Measurements from ENCODE around the gene PLXNA2. TPM values are rescaled to one million over a fixed set of nuclear protein-coding genes. Genes with fewer than 3 reads are reported as not detected.
A peak's percentile ranks its signal among the peaks of the same experiment; 100 is the strongest.

PLXNA2 gene
- total and polyA plus RNA-seq, 2 donors (not counting 3 experiments of a cell fraction or from before 2014, with no cell fraction given): 42.6 to 229 TPM

DNA sequence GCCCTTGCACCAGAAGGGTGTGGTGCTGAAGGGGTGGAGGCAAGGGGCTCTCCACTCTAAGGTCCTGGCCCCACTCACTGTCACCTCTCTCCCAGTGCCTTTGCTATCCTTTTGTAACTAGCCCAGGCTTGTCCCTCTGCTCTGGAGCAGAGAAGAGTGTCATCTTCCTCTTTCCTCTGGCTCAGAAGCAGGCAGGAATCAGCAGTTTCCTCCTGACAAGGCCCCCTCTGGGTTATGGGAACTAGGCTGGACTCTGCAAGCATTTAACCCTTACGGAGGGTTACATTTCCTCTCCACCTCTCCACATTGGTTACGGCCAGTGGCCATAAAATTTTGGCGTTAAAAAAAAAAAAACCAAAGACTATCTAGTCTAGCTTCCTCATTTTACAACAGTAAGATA is 30.4 kb downstream of the PLXNA2 start:
- dilution Hi-C loops (cut with MboI; ENCODE audit: extremely low pct_ligation_motif_present, low sequenced_read_pairs): no loop called here
- peak overlapping the region; percentile 92 for H3K27ac ChIP-seq (ENCODE audit: insufficient read depth, low read depth, low read length)
- H3K9me1 ChIP-seq (replicated peaks; ENCODE audit: control insufficient read depth, extremely low read depth, insufficient read depth, low read length): no peaks in the 10 kb centered on the region
- H3K79me2 ChIP-seq (ENCODE audit: control insufficient read depth, insufficient read depth, low read length): peaks cover 96% of the 10 kb centered on the region
- H3K27me3 ChIP-seq (ENCODE audit: control insufficient read depth in 2 of 2, insufficient read depth in 2 of 2, low read length in 2 of 2): no peaks in the 10 kb centered on the region
- ChIA-PET POLR2A (interaction anchor here (1.1 kb wide), 1 partner anchor 19 kb away, joined by 3 read pairs; no protein-coding TSS in a partner anchor), CTCF (interaction anchor here (2.4 to 32.5 kb wide), 4 partner anchors 11 to 192 kb away, joined by 6 to 714 read pairs (median 12); partner anchors contain the start of gene PLXNA2)
- H2AFZ ChIP-seq (ENCODE audit: low read depth, low read length): no peak overlapping the region
- TF ChIP-seq JUN (IDR thresholded peaks at IDR 0.05; ENCODE audit: borderline replicate concordance, insufficient read depth, insufficient read length, low read depth): no peak
- TF ChIP-seq CTCF (IDR thresholded peaks at IDR 0.05; ENCODE audit: extremely low read depth in 1 of 2, insufficient read depth in 1 of 2, low read depth in 1 of 2, low read length in 2 of 2): no peak
- TF ChIP-seq FOS (IDR thresholded peaks at IDR 0.05; ENCODE audit: borderline replicate concordance, insufficient read depth, low read length): peak; percentile 60
- TF ChIP-seq EZH2 (IDR thresholded peaks at IDR 0.05; ENCODE audit: borderline replicate concordance, low read depth, low read length, severe bottlenecking): no peak
- TF ChIP-seq POLR2A (IDR thresholded peaks at IDR 0.05; ENCODE audit: low read depth, low read length): peak; percentile 56
- peak; percentile 55 for TF ChIP-seq GATA2 (IDR thresholded peaks at IDR 0.05; ENCODE audit: insufficient read depth, insufficient read length, low read depth, low read length)
- no peak for TF ChIP-seq POLR2AphosphoS5 (IDR thresholded peaks at IDR 0.05; ENCODE audit: insufficient read depth, low read depth, low read length)
- TF ChIP-seq MYC (IDR thresholded peaks at IDR 0.05; ENCODE audit: low read depth, low read length): no peak
- no peak for TF ChIP-seq MAX (IDR thresholded peaks at IDR 0.05; ENCODE audit: insufficient read depth, insufficient read length)
- peak; percentile 67 for FAIRE-seq
- no peaks in the 10 kb centered on the region for H4K20me1 ChIP-seq (replicated peaks; ENCODE audit: control insufficient read depth, extremely low read depth, insufficient read depth, low read length)
- H3K9me3 ChIP-seq (replicated peaks; ENCODE audit: control insufficient read depth, insufficient read depth, low read length): no peaks in the 10 kb centered on the region
- peak; percentile 65 for DNase-seq (ENCODE audit: low read depth, low spot score)
- BruUV-seq (replicated peaks): no TSS peak
- H3K4me2 ChIP-seq (ENCODE audit: insufficient read depth, low read length): peak overlapping the region; percentile 25
- peaks cover 90% of the 10 kb centered on the region for H3K4me1 ChIP-seq (ENCODE audit: control insufficient read depth, extremely low read depth, insufficient read depth, low read length)
- no peak overlapping the region for H3K4me3 ChIP-seq (replicated peaks in 1 of 3; ENCODE audit: insufficient read depth in 1 of 3, low read depth in 1 of 3, low read length in 3 of 3)
- H3K36me3 ChIP-seq (ENCODE audit: control insufficient read depth in 2 of 2, extremely low read depth in 1 of 2, insufficient read depth in 2 of 2, low read length in 2 of 2): peaks cover 26% of the 10 kb centered on the region in 2 experiments
- intact Hi-C loops (cut with micrococcal nuclease): no loop called here
- H3K9ac ChIP-seq (replicated peaks; ENCODE audit: extremely low read depth, insufficient read depth, low read length): peak overlapping the region; percentile 52
